ENCODE data around the gene COL5A1. TPM values are rescaled to one million over a fixed set of nuclear protein-coding genes. Genes with fewer than 3 reads are reported as not detected.

COL5A1 gene
- total RNA-seq, 1 experiment from 2014 or later, result 9.5 TPM

- Mint-ChIP-seq H3K9me3 (peaks cover 0 to 3% of the 10 kb centered on the region in 2 experiments; a peak in 1 of 5 replicates), H3K4me3 (no peak overlapping the region), H3K27ac (peak overlapping the region in 1 of 3 experiments; percentile 92; a peak in 2 of 7 replicates), H3K4me1 (no peaks in the 10 kb centered on the region), H3K27me3 (ENCODE audit: low read depth) (no peaks in the 10 kb centered on the region), H3K36me3 (ENCODE audit: insufficient read depth in 1 of 3, low read depth in 3 of 3) (peaks cover 0 to 4% (median 0%) of the 10 kb centered on the region in 3 experiments; a peak in 3 of 7 replicates)
- Histone ChIP-seq H3K23me2 (ENCODE audit: insufficient read length, low read depth, low read length, poor library complexity, severe bottlenecking) (no peaks in the 10 kb centered on the region), H2BK20ac (ENCODE audit: low read depth, low read length, poor library complexity, severe bottlenecking) (no peak overlapping the region), H2BK120ac (ENCODE audit: low read depth, low read length, poor library complexity, severe bottlenecking) (no peak overlapping the region), H3K27ac (ENCODE audit: insufficient read length, low read depth, low read length) (no peak overlapping the region), H3K79me2 (ENCODE audit: insufficient read depth, low read length) (no peaks in the 10 kb centered on the region), H3K18ac (ENCODE audit: insufficient read length, low read depth, low read length) (no peak overlapping the region), H3K14ac (ENCODE audit: insufficient read depth, low read length) (no peak overlapping the region; the same call in 1 of the 2 replicates), H3K4me2 (ENCODE audit: insufficient read depth, insufficient read length, low read length) (no peak overlapping the region), H2BK12ac (ENCODE audit: insufficient read length, low read depth, low read length) (no peak overlapping the region), H2AK5ac (ENCODE audit: insufficient read length, low read length) (no peak overlapping the region), H4K5ac (ENCODE audit: insufficient read length, low read depth, low read length) (no peak overlapping the region), H3K9me3 (ENCODE audit: control insufficient read depth, low read depth, low read length) (no peaks in the 10 kb centered on the region), H3T11ph (ENCODE audit: low read length) (no peak overlapping the region), H3K4me1 (ENCODE audit: insufficient read depth, low read length) (no peaks in the 10 kb centered on the region), H2BK15ac (ENCODE audit: low read depth, low read length) (no peak overlapping the region), H4K8ac (replicated peaks; ENCODE audit: insufficient read length, low read depth, low read length) (no peak overlapping the region), H3K4ac (ENCODE audit: low read depth, low read length) (no peak overlapping the region), H3K23ac (ENCODE audit: insufficient read length, low read depth, low read length) (no peak overlapping the region), H2AFZ (ENCODE audit: low read length) (no peak overlapping the region), H2BK5ac (ENCODE audit: insufficient read length, low read length) (no peak overlapping the region), H4K91ac (ENCODE audit: insufficient read length, low read depth, low read length) (no peak overlapping the region), H3K27me3 (ENCODE audit: insufficient read depth, low read length) (no peaks in the 10 kb centered on the region), H3K9ac (ENCODE audit: extremely low read depth, insufficient read length, low read length) (no peak overlapping the region), H3K56ac (ENCODE audit: insufficient read length, low read depth, low read length) (no peak overlapping the region), H4K20me1 (ENCODE audit: control insufficient read depth, insufficient read depth, insufficient read length) (no peaks in the 10 kb centered on the region), H3K79me1 (ENCODE audit: insufficient read depth, low read depth, low read length, poor library complexity, severe bottlenecking) (no peaks in the 10 kb centered on the region)
- no peak for DNase-seq
- TF ChIP-seq, protein P1, sequence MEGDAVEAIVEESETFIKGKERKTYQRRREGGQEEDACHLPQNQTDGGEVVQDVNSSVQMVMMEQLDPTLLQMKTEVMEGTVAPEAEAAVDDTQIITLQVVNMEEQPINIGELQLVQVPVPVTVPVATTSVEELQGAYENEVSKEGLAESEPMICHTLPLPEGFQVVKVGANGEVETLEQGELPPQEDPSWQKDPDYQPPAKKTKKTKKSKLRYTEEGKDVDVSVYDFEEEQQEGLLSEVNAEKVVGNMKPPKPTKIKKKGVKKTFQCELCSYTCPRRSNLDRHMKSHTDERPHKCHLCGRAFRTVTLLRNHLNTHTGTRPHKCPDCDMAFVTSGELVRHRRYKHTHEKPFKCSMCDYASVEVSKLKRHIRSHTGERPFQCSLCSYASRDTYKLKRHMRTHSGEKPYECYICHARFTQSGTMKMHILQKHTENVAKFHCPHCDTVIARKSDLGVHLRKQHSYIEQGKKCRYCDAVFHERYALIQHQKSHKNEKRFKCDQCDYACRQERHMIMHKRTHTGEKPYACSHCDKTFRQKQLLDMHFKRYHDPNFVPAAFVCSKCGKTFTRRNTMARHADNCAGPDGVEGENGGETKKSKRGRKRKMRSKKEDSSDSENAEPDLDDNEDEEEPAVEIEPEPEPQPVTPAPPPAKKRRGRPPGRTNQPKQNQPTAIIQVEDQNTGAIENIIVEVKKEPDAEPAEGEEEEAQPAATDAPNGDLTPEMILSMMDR (conservative IDR thresholded peaks at IDR 0.05), result no peak
- no CpG with 5 or more reads among the region's 22 CpGs for WGBS (ENCODE audit: extremely low coverage, insufficient read length, low lambda C conversion rate)
Observed at GRCh38 chr9:134730761-134731496, 89.3 kb downstream of the COL5A1 start.
